ENCODE measurements around the gene TMEM184A.

- TF ChIP-seq CTCF (IDR thresholded peaks at IDR 0.05; ENCODE audit: extremely low read depth in 1 of 2, insufficient read depth in 1 of 2, low read depth in 1 of 2, low read length in 2 of 2) (no peak), JUN (IDR thresholded peaks at IDR 0.05; ENCODE audit: borderline replicate concordance, insufficient read depth, insufficient read length, low read depth) (no peak), POLR2A (IDR thresholded peaks at IDR 0.05; ENCODE audit: low read depth, low read length) (no peak), GATA2 (IDR thresholded peaks at IDR 0.05; ENCODE audit: insufficient read depth, insufficient read length, low read depth, low read length) (no peak)
- TF ChIP-seq, protein P1, sequence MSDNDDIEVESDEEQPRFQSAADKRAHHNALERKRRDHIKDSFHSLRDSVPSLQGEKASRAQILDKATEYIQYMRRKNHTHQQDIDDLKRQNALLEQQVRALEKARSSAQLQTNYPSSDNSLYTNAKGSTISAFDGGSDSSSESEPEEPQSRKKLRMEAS (IDR thresholded peaks at IDR 0.05; ENCODE audit: insufficient read depth, insufficient read length) = no peak
Observed at GRCh38 chr7:1584700-1585099, 28.7 kb upstream of the TMEM184A start.

All from endothelial cell of umbilical vein (primary cell).